Measurements from ENCODE around the gene C9orf85.
"Not testable (repeated sequence)": the region's sequence is repeated elsewhere in the genome, so short reads cannot be mapped to it uniquely, and the experiment has no call there.

Gene C9orf85

GRCh38 chr9:71944754-71945375, 33.4 kb downstream of the C9orf85 start:
- DNase-seq: no peak

GRCh38 chr9:71954652-71955051, 43.2 kb downstream of the C9orf85 start:
- DNase-seq: not testable (repeated sequence)

- DNase-seq: no peak
These were observed 44.0 kb downstream of the C9orf85 start for GRCh38 chr9:71955300-71955915.

- no peak for DNase-seq
These were observed 50.9 kb downstream of the C9orf85 start for GRCh38 chr9:71962328-71962727.

- DNase-seq: not testable (repeated sequence)
These were observed 52.1 kb downstream of the C9orf85 start for GRCh38 chr9:71963471-71963996.

GRCh38 chr9:71965403-71965802, 54.0 kb downstream of the C9orf85 start:
- no peak for DNase-seq

GRCh38 chr9:71966601-71967000, 55.2 kb downstream of the C9orf85 start:
- no peak for DNase-seq

- no peak for DNase-seq
These were observed 57.2 kb downstream of the C9orf85 start for GRCh38 chr9:71968541-71969090.

GRCh38 chr9:71975833-71976232, 64.4 kb downstream of the C9orf85 start:
- DNase-seq: no peak

- no peak for DNase-seq
These were observed 65.6 kb downstream of the C9orf85 start for GRCh38 chr9:71977003-71977402.

GRCh38 chr9:71980266-71981190, 69.1 kb downstream of the C9orf85 start:
- DNase-seq: no peak

GRCh38 chr9:71981944-71982343, 70.5 kb downstream of the C9orf85 start:
- DNase-seq: no peak

GRCh38 chr9:71984403-71984802, 73.0 kb downstream of the C9orf85 start:
- no peak for DNase-seq

GRCh38 chr9:71984831-71985281, 73.4 kb downstream of the C9orf85 start:
- DNase-seq: no peak

- DNase-seq: no peak
These were observed 74.0 kb downstream of the C9orf85 start for GRCh38 chr9:71985297-71985911.

- DNase-seq: no peak
These were observed 75.5 kb downstream of the C9orf85 start for GRCh38 chr9:71986900-71987299.

- no peak for DNase-seq
These were observed 76.3 kb downstream of the C9orf85 start for GRCh38 chr9:71987471-71988371.

GRCh38 chr9:71990466-71990865, 79.0 kb downstream of the C9orf85 start:
- no peak for DNase-seq

- no peak for DNase-seq
These were observed 94.0 kb downstream of the C9orf85 start for GRCh38 chr9:72005451-72005850.

- no peak for DNase-seq
These were observed 95.1 kb downstream of the C9orf85 start for GRCh38 chr9:72006501-72006900.

- not testable (repeated sequence) for DNase-seq
These were observed 96.3 kb downstream of the C9orf85 start for GRCh38 chr9:72007726-72008125.

GRCh38 chr9:72012646-72013045, 101.2 kb downstream of the C9orf85 start:
- no peak for DNase-seq
